ENCODE measurements around the gene C1orf216. TPM values are rescaled to one million over a fixed set of nuclear protein-coding genes. Genes with fewer than 3 reads are reported as not detected.

Gene C1orf216, protein sequence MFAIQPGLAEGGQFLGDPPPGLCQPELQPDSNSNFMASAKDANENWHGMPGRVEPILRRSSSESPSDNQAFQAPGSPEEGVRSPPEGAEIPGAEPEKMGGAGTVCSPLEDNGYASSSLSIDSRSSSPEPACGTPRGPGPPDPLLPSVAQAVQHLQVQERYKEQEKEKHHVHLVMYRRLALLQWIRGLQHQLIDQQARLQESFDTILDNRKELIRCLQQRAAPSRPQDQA
- 24.4 and 26.1 TPM in 2 replicates for total RNA-seq (2021)
- percentile 77 among the genes with signal in this experiment for Bru-seq, nascent RNA
- BruChase-seq, experiment 1, labeled RNA remaining after a 2-hour chase = percentile 94 among the genes with signal in this experiment
- BruChase-seq, experiment 2, labeled RNA remaining after a 6-hour chase = percentile 94 among the genes with signal in this experiment
- long read RNA-seq, transcript C1orf216-201 (2 exons, 3,218 nt) = major isoform, 16 of 26 reads
- long read RNA-seq, partial matches to known transcripts = 0 of 26 reads
- long read RNA-seq, other reads (novel, unspliced or antisense) = 10 of 26 reads

GRCh38 chr1:35718492-35719336, at the start of gene C1orf216:
C1orf216 (minus strand) TSS chr1:35718884; CDS start chr1:35716321, 2,563 bp downstream.
- ChIA-PET CTCF (no interaction called here), POLR2A (ENCODE audit: low non-redundant PET) (no interaction called here)
- intact Hi-C loops (cut with micrococcal nuclease; ENCODE audit: unreplicated experiment) = loop anchor here (2.0 to 5.0 kb wide), 3 partner anchors 76 to 266 kb away; partner anchors contain the start of gene PSMB2
- TF ChIP-seq CTCF (conservative IDR thresholded peaks at IDR 0.05; ENCODE audit: low read depth, low read length) = no peak
- no peak for TF ChIP-seq EZH2 (IDR thresholded peaks at IDR 0.05; ENCODE audit: borderline replicate concordance, low read depth, low read length, poor library complexity, severe bottlenecking)
- H3K27me3 ChIP-seq (replicated peaks; ENCODE audit: insufficient read depth, low read depth, low read length, poor library complexity) = no peaks in the 10 kb centered on the region
- DNase-seq (ENCODE audit: low spot score) = peak; percentile 81
- peaks cover 13% of the 10 kb centered on the region for H3K4me1 ChIP-seq (ENCODE audit: insufficient read depth, low read length, poor library complexity, severe bottlenecking)
- no peaks in the 10 kb centered on the region for H3K9me3 ChIP-seq (ENCODE audit: low read depth, low read length, poor library complexity, severe bottlenecking)
- peak within 1 kb of the TSS; percentile 71 for H3K4me3 ChIP-seq (ENCODE audit: low read depth, low read length, poor library complexity, severe bottlenecking)
- peak within 1 kb of the TSS; percentile 68 for H3K27ac ChIP-seq (ENCODE audit: low read depth, low read length, poor library complexity, severe bottlenecking)
- H3K36me3 ChIP-seq (ENCODE audit: insufficient read depth, low read length, poor library complexity, severe bottlenecking) = peaks cover 13% of the 10 kb centered on the region
- BruUV-seq (replicated peaks) = no TSS peak

GRCh38 chr1:35764283-35764682, 45.6 kb upstream of the C1orf216 start:
- Histone ChIP-seq H3K4me3 (ENCODE audit: low read depth, low read length, poor library complexity, severe bottlenecking) (no peak overlapping the region), H3K9me3 (ENCODE audit: low read depth, low read length, poor library complexity, severe bottlenecking) (no peaks in the 10 kb centered on the region), H3K27me3 (replicated peaks; ENCODE audit: insufficient read depth, low read depth, low read length, poor library complexity) (no peaks in the 10 kb centered on the region), H3K36me3 (ENCODE audit: insufficient read depth, low read length, poor library complexity, severe bottlenecking) (peaks cover 61% of the 10 kb centered on the region), H3K4me1 (ENCODE audit: insufficient read depth, low read length, poor library complexity, severe bottlenecking) (peaks cover 3% of the 10 kb centered on the region), H3K27ac (ENCODE audit: low read depth, low read length, poor library complexity, severe bottlenecking) (no peak overlapping the region)
- POLR2A ChIA-PET (ENCODE audit: low non-redundant PET) = no interaction called here
- TF ChIP-seq EZH2 (IDR thresholded peaks at IDR 0.05; ENCODE audit: borderline replicate concordance, low read depth, low read length, poor library complexity, severe bottlenecking) (no peak), CTCF (conservative IDR thresholded peaks at IDR 0.05; ENCODE audit: low read depth, low read length) (no peak)
- intact Hi-C loops (cut with micrococcal nuclease; ENCODE audit: unreplicated experiment) = no loop called here
- no peak for DNase-seq (ENCODE audit: low spot score)
- TSS peak; percentile 12 for BruUV-seq (replicated peaks)
- CTCF ChIA-PET = no interaction called here

- H3K4me1 ChIP-seq (ENCODE audit: insufficient read depth, low read length, poor library complexity, severe bottlenecking) = peaks cover 3% of the 10 kb centered on the region
- no peaks in the 10 kb centered on the region for H3K27me3 ChIP-seq (replicated peaks; ENCODE audit: insufficient read depth, low read depth, low read length, poor library complexity)
- no TSS peak for BruUV-seq (replicated peaks)
- peaks cover 69% of the 10 kb centered on the region for H3K36me3 ChIP-seq (ENCODE audit: insufficient read depth, low read length, poor library complexity, severe bottlenecking)
- CTCF ChIA-PET = interaction anchor here (0.7 kb wide), 1 partner anchor 897 kb away, joined by 3 read pairs; no protein-coding TSS in a partner anchor
- H3K9me3 ChIP-seq (ENCODE audit: low read depth, low read length, poor library complexity, severe bottlenecking) = no peaks in the 10 kb centered on the region
- no peak for TF ChIP-seq EZH2 (IDR thresholded peaks at IDR 0.05; ENCODE audit: borderline replicate concordance, low read depth, low read length, poor library complexity, severe bottlenecking)
- TF ChIP-seq CTCF (conservative IDR thresholded peaks at IDR 0.05; ENCODE audit: low read depth, low read length) = no peak
- no peak overlapping the region for H3K4me3 ChIP-seq (ENCODE audit: low read depth, low read length, poor library complexity, severe bottlenecking)
- intact Hi-C loops (cut with micrococcal nuclease; ENCODE audit: unreplicated experiment) = no loop called here
- H3K27ac ChIP-seq (ENCODE audit: low read depth, low read length, poor library complexity, severe bottlenecking) = no peak overlapping the region
- no peak for DNase-seq (ENCODE audit: low spot score)
- POLR2A ChIA-PET (ENCODE audit: low non-redundant PET) = interaction anchor here (0.7 kb wide), 1 partner anchor 190 kb away, joined by 5 read pairs; no protein-coding TSS in a partner anchor
Measured at GRCh38 chr1:35763201-35763600, 44.5 kb upstream of the C1orf216 start.

Measured in A673 (cell line).